ENCODE measurements around the gene MEGF11.

Gene MEGF11

GRCh38 chr15:65929573-65929972 lies 324.0 kb downstream of the MEGF11 start:
- H3K4me3 ChIP-seq (ENCODE audit: low read depth, low read length) = no peak overlapping the region
- DNase-seq (ENCODE audit: low read depth) = no peak
- TF ChIP-seq CTCF (conservative IDR thresholded peaks at IDR 0.05; ENCODE audit: low read depth, low read length) = no peak

GRCh38 chr15:65927545-65927944 lies 326.0 kb downstream of the MEGF11 start:
- DNase-seq (ENCODE audit: low read depth) = no peak
- no peak overlapping the region for H3K4me3 ChIP-seq (ENCODE audit: low read depth, low read length)
- TF ChIP-seq CTCF (conservative IDR thresholded peaks at IDR 0.05; ENCODE audit: low read depth, low read length) = peak; percentile 49

GRCh38 chr15:65926899-65927298 lies 326.7 kb downstream of the MEGF11 start:
- no peak for TF ChIP-seq CTCF (conservative IDR thresholded peaks at IDR 0.05; ENCODE audit: low read depth, low read length)
- DNase-seq (ENCODE audit: low read depth) = no peak
- H3K4me3 ChIP-seq (ENCODE audit: low read depth, low read length) = no peak overlapping the region

GRCh38 chr15:65926459-65926858 lies 327.1 kb downstream of the MEGF11 start:
- DNase-seq (ENCODE audit: low read depth) = no peak
- TF ChIP-seq CTCF (conservative IDR thresholded peaks at IDR 0.05; ENCODE audit: low read depth, low read length) = no peak
- no peak overlapping the region for H3K4me3 ChIP-seq (ENCODE audit: low read depth, low read length)

- DNase-seq (ENCODE audit: low read depth) = no peak
- H3K4me3 ChIP-seq (ENCODE audit: low read depth, low read length) = no peak overlapping the region
- no peak for TF ChIP-seq CTCF (conservative IDR thresholded peaks at IDR 0.05; ENCODE audit: low read depth, low read length)
Observed at GRCh38 chr15:65925338-65925737, 328.2 kb downstream of the MEGF11 start.

- no peak for DNase-seq (ENCODE audit: low read depth)
- H3K4me3 ChIP-seq (ENCODE audit: low read depth, low read length) = no peak overlapping the region
- TF ChIP-seq CTCF (conservative IDR thresholded peaks at IDR 0.05; ENCODE audit: low read depth, low read length) = no peak
Observed at GRCh38 chr15:65924004-65924403, 329.5 kb downstream of the MEGF11 start.

- no peak overlapping the region for H3K4me3 ChIP-seq (ENCODE audit: low read depth, low read length)
- no peak for DNase-seq (ENCODE audit: low read depth)
- TF ChIP-seq CTCF (conservative IDR thresholded peaks at IDR 0.05; ENCODE audit: low read depth, low read length) = no peak
Observed at GRCh38 chr15:65923264-65923663, 330.3 kb downstream of the MEGF11 start.

Data from choroid plexus epithelial cell (primary cell).